GM19395 (cell line): Measurements from ENCODE around the gene ZNF148.
A peak's percentile ranks its signal among the peaks of the same experiment; 100 is the strongest.

Experiments used
- ATAC-seq: cut with Tn5 transposase; IDR thresholded peaks from one replicate; pipeline ENCODE4 v1.9.1; 2021; ENCODE audit warnings: mild to moderate bottlenecking, moderate library complexity; ENCODE audit not compliant: unreplicated experiment

The ZNF148 gene

GRCh38 chr3:125194061-125194848 lies 180.9 kb downstream of the ZNF148 start:
- no peak for ATAC-seq

- ATAC-seq = peak; percentile 63
Measured at GRCh38 chr3:125192190-125193035, 182.7 kb downstream of the ZNF148 start.

- ATAC-seq = no peak
Measured at GRCh38 chr3:125191730-125192129, 183.4 kb downstream of the ZNF148 start.

- no peak for ATAC-seq
Measured at GRCh38 chr3:125191256-125191655, 183.9 kb downstream of the ZNF148 start.

- no peak for ATAC-seq
Measured at GRCh38 chr3:125190786-125191185, 184.3 kb downstream of the ZNF148 start.

GRCh38 chr3:125189378-125190165 lies 185.6 kb downstream of the ZNF148 start:
- ATAC-seq = no peak

GRCh38 chr3:125188955-125189354 lies 186.2 kb downstream of the ZNF148 start:
- no peak for ATAC-seq

GRCh38 chr3:125187599-125187910 lies 187.6 kb downstream of the ZNF148 start:
- ATAC-seq = no peak

GRCh38 chr3:125186800-125187598 lies 188.1 kb downstream of the ZNF148 start:
- ATAC-seq = no peak

GRCh38 chr3:125186261-125186787 lies 188.8 kb downstream of the ZNF148 start:
- peak; percentile 82 for ATAC-seq

- ATAC-seq = peak; percentile 20
Measured at GRCh38 chr3:125185805-125186204, 189.3 kb downstream of the ZNF148 start.

GRCh38 chr3:125179884-125180240 lies 195.3 kb downstream of the ZNF148 start:
- ATAC-seq = no peak

- peak; percentile 66 for ATAC-seq
Measured at GRCh38 chr3:125179143-125179883, 195.8 kb downstream of the ZNF148 start.

- ATAC-seq = no peak
Measured at GRCh38 chr3:125177746-125178145, 197.4 kb downstream of the ZNF148 start.
